ENCODE data around the gene HYAL2.
"Not testable (repeated sequence)": the region's sequence is repeated elsewhere in the genome, so short reads cannot be mapped to it uniquely, and the experiment has no call there.

HYAL2 gene

DNA sequence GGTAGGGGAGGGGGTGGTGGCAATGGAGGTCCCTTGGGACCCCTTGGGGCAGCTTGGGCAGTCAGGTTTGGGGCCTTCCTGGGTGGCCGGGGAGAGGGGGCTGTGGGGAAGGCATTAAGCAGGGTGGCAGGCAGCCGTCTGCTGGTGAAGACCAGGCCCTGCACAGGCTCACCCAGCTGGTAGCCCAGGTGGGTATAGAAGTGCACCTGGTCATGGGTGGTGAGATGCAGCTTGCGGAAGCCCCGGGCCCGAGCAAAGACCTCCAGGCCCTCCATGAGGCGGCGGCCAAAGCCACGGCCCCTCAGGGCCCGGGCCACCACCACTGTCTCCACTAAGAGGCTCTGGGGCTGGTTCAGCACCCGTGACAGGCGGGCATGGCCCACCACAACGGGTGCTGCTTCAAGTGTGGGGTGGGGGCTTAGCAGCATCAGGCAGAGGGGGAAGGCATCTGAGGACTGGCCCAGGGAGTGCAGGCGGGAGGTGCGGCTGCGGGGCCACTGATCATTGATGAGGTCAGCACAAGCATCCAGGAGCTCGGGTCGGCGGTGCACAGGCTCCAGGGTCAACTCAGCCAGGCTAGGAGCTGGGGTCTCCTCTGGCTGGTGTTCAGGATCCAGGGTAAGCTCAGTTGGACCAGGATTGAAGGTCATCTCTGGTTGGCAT lies 25.7 kb downstream of the HYAL2 start:
- H3K4me3 Mint-ChIP-seq: peak overlapping the region; percentile 98
- H3K27ac Mint-ChIP-seq: peak overlapping the region; percentile 71

DNA sequence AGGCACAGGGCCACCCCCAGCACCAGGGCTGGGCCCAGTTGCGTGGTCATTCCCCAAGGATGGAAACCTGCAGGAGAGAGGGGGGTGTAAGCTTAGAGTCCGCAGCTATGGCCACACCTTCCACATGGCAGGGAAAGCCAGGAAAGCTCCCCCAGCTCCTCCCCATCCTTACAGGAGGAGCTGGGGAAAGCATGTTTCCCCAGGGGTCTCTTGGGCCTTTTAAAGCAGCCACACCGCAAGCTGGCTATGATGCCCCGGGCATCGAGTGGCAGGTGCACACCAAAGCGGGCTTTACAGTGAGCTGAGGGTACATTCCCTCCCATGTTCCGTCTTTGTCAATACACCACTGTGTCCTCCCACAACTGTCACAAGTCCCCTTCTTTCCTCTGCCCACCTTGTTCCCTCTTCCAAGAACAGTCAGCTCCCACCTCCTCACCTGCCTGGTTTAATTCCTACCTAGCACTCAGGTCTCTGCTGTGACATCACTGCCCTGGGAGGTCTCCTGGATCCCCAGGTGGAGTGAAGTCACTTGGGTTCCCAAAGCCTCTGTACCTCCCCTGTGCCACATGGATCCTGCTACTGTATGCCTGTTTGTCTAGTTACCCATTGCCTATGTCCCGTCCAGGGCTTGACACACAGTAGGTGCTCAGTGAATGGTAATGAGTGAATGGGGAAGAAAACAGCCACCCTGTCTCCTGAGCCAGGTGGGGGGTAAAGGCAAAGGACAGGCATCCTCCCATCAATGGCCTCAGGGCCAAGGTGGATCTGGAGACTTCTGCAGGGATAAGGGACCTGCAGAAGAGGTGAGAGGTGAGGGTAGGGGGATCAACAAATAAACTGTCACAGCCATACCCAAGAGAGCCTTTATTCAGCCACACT lies 26.8 kb downstream of the HYAL2 start:
- H3K36me3 Mint-ChIP-seq: peaks cover 21% of the 10 kb centered on the region
- DNase-seq (ENCODE audit: low spot score in 2 of 2): no peak
- H3K4me1 Mint-ChIP-seq: peaks cover 48% of the 10 kb centered on the region
- no peak for ATAC-seq
- peak overlapping the region; percentile 71 for H3K27ac Mint-ChIP-seq
- H3K9me3 Mint-ChIP-seq: no peaks in the 10 kb centered on the region
- no peak overlapping the region for H3K4me3 Mint-ChIP-seq

More for the DNA sequence above, 25.7 kb downstream of the HYAL2 start:
- Mint-ChIP-seq H3K4me1 (peaks cover 44% of the 10 kb centered on the region), H3K36me3 (peaks cover 15% of the 10 kb centered on the region), H3K9me3 (no peaks in the 10 kb centered on the region)
- no peak for ATAC-seq
- DNase-seq (ENCODE audit: low spot score in 2 of 2): no peak

DNA sequence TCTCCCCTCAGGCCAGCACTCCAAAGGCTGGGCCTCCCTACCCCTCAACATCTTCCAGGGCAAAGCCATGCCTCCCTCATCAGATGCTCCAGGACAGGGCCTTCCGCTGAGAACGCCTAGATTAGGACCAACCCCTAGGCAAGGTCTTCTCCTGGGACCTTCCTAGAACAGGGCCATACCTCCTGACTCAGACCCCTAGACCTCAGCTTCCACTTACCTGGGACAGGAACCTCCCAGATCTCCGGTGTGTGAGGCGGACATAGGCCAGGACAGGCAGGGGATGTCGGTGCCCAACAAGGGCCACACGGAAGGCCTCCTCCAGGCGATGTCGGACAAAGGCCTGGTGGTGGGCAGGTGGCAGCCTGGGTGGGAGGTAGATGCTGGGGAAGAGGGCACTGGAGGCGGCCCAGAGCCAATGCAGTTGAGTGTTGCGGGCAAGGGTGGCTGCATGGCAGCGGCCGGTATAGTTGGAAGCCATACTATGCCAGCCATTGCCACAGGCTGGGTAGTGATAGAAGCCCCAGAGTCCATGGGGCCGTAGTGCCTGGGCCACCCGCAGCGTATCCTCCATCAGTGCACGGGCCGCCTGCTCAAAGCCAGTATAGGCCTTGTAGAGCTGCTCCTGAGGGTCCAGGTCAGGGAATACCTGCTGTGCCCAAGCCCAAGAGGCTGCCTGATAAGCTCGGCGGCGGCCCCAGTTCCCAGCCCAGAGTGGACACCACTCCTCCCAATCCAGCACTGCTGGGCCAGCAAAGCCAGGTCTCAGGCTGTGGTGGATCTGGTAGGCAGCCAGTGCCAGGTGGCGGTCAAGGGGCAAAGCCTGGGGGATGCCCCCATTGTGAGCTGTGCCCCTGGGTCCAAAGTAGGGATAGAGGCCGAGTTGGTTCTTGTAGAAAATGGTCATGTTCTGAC lies 27.8 kb downstream of the HYAL2 start:
- Mint-ChIP-seq H3K27ac (no peak overlapping the region), H3K9me3 (no peaks in the 10 kb centered on the region), H3K36me3 (peaks cover 30% of the 10 kb centered on the region), H3K4me1 (peaks cover 42% of the 10 kb centered on the region), H3K4me3 (no peak overlapping the region)
- DNase-seq (ENCODE audit: low spot score in 2 of 2) (no peak), ATAC-seq (no peak)

DNA sequence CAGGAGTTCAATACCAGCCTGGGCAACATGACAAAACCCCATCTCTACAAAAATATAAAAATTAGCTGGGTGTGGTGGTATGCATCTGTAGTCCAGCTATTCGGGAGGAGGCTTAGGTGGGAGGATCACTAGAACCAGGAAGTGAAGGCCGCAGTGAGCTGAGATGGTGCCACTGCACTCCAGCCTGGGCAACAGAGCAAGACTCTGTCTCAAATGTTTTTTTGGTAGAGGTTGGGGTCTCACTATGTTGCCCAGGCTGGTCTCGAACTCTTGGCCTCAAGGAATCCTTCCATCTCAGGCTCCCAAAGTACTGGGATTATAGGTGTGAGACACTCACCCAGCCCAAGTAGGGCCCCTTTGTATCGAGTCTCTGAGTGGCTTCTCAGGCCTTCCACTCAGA lies 28.5 kb downstream of the HYAL2 start:
- H3K4me3 Mint-ChIP-seq: no peak overlapping the region
- H3K4me1 Mint-ChIP-seq: peaks cover 41% of the 10 kb centered on the region
- no peak for DNase-seq (ENCODE audit: low spot score in 2 of 2)
- no peak for ATAC-seq
- H3K27ac Mint-ChIP-seq: no peak overlapping the region
- H3K36me3 Mint-ChIP-seq: peaks cover 34% of the 10 kb centered on the region
- H3K9me3 Mint-ChIP-seq: no peaks in the 10 kb centered on the region

DNA sequence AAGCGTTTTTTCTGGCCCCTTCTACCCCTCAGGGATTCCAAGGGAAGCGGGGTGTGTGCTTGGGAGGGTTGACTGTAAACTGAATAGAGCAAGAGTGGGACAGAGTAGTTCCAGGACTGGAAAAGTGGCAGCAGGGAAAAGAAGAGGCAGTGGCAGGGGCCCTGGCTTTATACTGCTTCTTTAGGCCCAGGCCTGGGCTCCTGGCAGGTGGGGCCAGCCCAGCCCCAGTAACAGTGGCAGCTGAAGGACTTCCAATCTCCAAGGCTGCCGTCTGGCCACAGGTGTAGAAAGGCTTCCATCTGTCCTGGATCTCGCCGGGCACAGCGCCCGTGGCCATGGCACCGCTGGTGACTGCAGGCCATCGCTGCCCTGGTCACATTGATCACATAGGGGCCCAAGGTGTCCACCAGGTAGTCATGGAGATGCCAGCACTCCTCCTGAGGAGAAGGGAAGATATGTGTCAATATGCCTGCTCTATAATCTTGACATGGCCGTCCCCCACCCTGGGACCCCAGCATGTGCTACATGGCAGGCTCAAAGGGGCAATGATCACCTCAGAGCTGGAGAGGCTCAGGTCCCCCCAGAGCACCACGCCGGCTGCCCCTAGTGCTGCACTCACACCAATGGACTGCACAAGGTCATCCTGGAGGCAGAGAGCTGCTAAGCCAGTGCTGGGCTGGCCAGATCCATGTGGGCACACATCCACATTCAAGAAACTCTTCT lies 29.3 kb downstream of the HYAL2 start:
- peak overlapping the region; percentile 98 for H3K27ac Mint-ChIP-seq
- no peaks in the 10 kb centered on the region for H3K9me3 Mint-ChIP-seq
- peaks cover 39% of the 10 kb centered on the region for H3K36me3 Mint-ChIP-seq
- no peak for DNase-seq (ENCODE audit: low spot score in 2 of 2)
- peaks cover 38% of the 10 kb centered on the region for H3K4me1 Mint-ChIP-seq
- no peak for ATAC-seq
- peak overlapping the region; percentile 88 for H3K4me3 Mint-ChIP-seq

DNA sequence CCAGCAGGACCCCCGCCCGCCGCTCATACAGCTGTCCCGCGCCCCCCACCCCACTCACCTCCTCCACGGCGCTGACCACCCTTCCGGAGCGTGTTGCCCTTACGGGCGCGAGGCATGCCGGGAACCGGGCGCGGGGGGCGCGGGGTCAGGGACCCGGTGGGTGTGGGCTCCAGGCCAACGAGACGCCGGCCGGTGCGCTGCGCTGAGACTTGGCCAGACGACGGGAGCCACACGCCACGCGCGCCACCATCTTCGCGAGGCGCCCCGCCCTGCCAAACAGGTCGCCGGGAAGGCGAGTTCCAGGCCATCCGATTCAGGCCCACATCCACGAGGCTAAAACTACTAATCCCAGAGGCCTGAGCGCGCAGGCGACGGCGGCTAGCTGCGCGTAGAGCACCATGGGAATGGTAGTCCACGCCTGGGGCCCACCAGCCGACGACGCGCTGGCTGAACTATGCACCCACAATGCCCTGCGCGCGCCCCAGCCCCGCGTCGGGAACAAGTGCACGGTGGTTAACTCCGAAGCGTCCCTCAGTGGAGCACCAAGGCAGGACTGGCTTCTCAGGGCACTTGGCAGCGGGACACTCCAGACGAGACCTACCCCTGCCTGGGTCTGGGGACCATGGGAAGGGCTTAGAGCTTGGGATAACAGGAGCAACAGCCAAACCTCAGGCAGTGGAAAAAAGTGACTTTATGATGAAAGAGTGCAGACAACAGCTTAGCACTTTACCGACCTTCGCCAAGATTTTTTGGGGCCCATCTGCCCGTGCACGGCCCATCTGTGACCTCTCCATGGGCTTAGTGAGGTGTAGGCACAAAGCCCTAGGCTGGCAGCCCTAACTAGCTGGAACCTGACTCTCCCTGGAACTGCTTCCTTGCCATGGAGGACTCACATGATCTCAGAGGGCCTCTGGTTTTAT lies 30.1 kb downstream of the HYAL2 start, which contains the start of gene IFRD2:
Gene IFRD2 (minus strand): TSS at position 271 of the 920 bp plus-strand sequence. CDS start 155 bp downstream, at position 116.
- H3K4me1 Mint-ChIP-seq: peaks cover 30% of the 10 kb centered on the region
- peak within 1 kb of the TSS; percentile 88 for H3K4me3 Mint-ChIP-seq
- H3K36me3 Mint-ChIP-seq: peaks cover 47% of the 10 kb centered on the region
- DNase-seq (ENCODE audit: low spot score in 2 of 2) (peak; percentile 82 to 93), ATAC-seq (peak; percentile 98)
- peak within 1 kb of the TSS; percentile 98 for H3K27ac Mint-ChIP-seq
- no peaks in the 10 kb centered on the region for H3K9me3 Mint-ChIP-seq

DNA sequence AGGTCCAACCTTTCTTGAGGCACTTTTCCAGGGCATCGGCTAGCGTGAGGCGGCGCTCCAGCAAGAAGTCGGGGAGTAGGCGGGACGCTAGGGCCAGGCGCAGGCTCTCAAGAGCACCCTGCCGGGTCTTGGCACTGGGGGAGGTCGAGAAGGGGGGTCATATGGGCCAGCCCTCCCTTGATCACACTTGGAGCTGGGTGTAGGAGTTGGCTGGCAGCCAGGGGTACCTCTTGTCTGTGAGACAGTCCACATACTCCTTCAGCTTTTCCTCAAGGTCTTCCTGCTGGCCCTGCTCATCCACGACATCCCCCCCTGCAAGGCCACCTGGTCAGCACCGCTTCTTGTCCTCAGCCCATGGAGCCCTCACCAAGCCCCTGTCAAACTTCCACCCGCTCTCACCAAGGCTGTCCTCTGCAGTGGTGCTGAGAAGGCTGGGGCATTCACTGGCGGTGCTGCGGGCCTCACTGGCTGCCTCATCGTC lies 32.3 kb downstream of the HYAL2 start:
- peaks cover 57% of the 10 kb centered on the region for H3K36me3 Mint-ChIP-seq
- peak overlapping the region; percentile 88 for H3K4me3 Mint-ChIP-seq
- H3K27ac Mint-ChIP-seq: no peak overlapping the region
- DNase-seq (ENCODE audit: low spot score in 2 of 2): no peak
- no peak for ATAC-seq
- peaks cover 23% of the 10 kb centered on the region for H3K4me1 Mint-ChIP-seq
- no peaks in the 10 kb centered on the region for H3K9me3 Mint-ChIP-seq

DNA sequence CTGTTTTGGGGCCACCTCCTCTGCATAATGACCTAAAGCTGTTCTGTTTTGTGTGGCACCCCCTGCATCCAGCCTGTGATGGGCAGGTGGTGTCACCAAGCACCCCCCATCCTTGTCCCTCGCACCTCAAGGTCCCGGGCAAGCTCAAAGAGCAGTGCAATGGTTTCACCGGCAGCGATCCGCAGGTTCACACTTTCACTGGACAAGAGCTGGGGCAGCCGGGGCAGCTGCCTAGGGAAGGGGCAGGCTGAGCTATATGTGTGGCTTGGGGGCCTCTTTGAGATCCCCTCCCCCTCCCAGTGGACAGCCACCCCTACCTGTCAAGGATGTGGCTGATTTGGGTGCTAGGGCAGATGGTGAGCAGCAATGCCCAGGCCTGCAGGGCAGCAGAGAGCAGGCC lies 33.4 kb downstream of the HYAL2 start:
- peaks cover 57% of the 10 kb centered on the region for H3K36me3 Mint-ChIP-seq
- no peak overlapping the region for H3K27ac Mint-ChIP-seq
- no peak overlapping the region for H3K4me3 Mint-ChIP-seq
- peaks cover 23% of the 10 kb centered on the region for H3K4me1 Mint-ChIP-seq
- H3K9me3 Mint-ChIP-seq: no peaks in the 10 kb centered on the region
- ATAC-seq (no peak), DNase-seq (ENCODE audit: low spot score in 2 of 2) (no peak)

DNA sequence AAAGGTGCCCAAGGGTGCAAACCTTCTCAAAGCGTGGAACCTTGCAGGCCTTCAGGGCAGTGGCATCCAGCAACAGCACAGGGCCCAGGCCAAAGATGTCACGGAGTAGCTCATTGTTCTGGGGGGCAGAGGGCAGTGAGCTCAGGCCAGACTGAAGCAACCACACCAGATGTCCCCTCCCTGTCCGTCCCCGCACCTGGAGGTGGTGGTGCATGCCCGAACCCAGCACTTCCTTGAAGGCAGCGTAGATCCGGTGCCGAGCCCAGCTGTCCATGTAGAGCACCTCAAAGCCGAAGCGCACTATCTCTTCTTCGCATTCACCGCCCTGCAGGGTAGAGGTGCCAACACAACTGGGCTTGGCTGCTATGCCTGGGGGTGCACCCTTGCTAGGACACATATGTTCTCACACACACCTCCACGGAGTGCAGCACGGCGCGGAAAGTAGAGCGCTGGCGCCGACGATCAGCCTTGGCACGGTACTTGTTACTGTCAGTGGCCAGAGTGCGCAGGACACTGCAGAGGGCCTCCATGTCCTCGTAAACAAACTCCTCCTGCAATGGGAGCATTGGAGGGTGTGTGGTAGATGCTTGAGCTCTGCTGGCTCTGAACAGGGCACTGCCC lies 34.0 kb downstream of the HYAL2 start:
- no peak overlapping the region for H3K4me3 Mint-ChIP-seq
- H3K9me3 Mint-ChIP-seq: no peaks in the 10 kb centered on the region
- H3K4me1 Mint-ChIP-seq: peaks cover 23% of the 10 kb centered on the region
- peaks cover 57% of the 10 kb centered on the region for H3K36me3 Mint-ChIP-seq
- H3K27ac Mint-ChIP-seq: no peak overlapping the region
- DNase-seq (ENCODE audit: low spot score in 2 of 2) (no peak), ATAC-seq (no peak)

DNA sequence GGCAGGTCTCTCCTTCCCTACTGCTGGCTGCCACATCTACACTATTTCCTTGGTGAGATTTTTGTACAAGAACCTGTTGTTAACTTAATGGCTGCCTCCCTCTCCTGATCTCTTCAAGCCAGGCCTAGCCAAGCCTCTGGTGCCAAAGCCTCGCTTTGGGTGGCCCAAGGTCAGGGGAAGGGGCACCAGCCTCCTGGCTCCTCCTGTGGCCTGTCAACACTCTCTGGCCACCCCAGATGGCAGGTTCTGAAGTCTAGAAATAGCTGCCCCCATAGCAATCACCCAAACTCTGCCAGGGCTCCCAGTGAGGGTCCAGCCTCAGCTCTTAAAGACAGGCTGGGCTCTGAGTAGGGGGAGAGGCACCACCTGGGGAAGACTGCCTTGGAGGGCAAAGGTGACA lies 35.3 kb downstream of the HYAL2 start:
- Mint-ChIP-seq H3K27ac (peak overlapping the region; percentile 74), H3K4me1 (peaks cover 14% of the 10 kb centered on the region), H3K36me3 (peaks cover 52% of the 10 kb centered on the region), H3K4me3 (no peak overlapping the region), H3K9me3 (no peaks in the 10 kb centered on the region)
- no peak for ATAC-seq
- no peak for DNase-seq (ENCODE audit: low spot score in 2 of 2)

DNA sequence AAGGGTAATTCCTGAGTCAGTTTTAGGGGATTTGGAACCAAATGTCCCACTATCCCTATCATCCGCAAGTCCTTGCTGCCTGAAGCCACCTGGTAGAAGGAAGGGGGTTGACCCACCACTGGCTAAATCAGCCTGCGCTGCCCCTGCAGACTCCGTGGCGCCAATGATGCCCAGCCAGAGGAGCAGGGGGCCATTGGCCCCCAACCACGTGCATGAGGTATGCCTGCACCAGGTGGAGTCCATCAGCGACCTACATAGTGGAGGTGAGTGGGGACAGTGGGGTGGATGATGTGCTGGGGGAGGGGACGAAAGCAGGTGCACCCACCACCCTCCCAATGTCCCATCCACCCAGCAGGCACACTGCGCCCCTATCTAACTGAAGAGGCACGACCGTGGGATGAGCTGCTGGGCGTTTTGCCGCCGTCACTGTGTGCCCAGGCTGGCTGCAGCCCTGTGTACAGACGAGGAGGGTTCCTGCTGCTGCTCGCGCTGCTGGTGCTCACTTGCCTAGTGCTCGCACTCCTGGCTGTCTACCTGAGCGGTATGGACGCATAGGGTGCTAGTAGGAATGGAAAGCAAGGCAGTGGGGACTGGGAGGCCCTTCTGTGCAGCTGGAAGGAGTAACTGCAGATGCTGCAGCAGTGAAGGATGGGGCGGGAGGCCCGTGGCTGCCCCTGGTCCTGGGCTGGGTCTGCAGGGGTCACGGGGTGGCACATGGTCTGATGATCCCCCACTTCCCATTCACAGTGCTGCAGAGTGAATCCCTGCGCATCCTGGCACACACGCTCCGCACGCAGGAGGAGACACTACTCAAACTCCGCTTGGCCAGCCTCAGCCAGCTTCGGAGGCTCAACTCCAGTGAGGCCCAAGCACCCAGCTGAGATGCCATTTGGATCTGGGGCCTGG lies 36.0 kb downstream of the HYAL2 start:
- Mint-ChIP-seq H3K9me3 (no peaks in the 10 kb centered on the region), H3K36me3 (peaks cover 46% of the 10 kb centered on the region), H3K4me1 (peaks cover 12% of the 10 kb centered on the region), H3K27ac (peak overlapping the region; percentile 74), H3K4me3 (no peak overlapping the region)
- DNase-seq (ENCODE audit: low spot score in 2 of 2) (no peak), ATAC-seq (peak; percentile 12)

DNA sequence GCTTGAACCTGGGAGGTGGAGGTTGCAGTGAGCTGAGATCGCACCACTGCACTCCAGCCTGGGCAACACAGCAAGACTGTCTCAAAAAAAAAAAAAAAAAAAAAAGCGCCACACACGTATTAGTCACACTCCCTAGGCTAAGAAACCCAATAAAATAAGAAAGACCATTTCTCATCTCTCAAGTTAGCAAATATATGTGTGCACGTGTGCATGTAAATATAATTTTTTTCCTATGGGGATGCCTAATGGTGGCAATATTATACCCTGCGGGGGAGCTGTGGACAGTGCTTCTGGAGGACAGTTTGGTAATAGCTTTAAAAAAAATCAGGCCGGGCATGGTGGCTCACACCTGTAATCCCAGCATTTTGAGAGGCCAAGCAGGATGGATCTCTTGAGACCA lies 38.4 kb downstream of the HYAL2 start:
- H3K36me3 Mint-ChIP-seq: peaks cover 27% of the 10 kb centered on the region
- not testable (repeated sequence) for DNase-seq (ENCODE audit: low spot score in 2 of 2); H3K4me3 Mint-ChIP-seq; H3K4me1 Mint-ChIP-seq; ATAC-seq; H3K9me3 Mint-ChIP-seq; H3K27ac Mint-ChIP-seq
